ENCODE results near the gene AUTS2.

Gene AUTS2

GRCh38 chr7:70545214-70545613 is 946.9 kb downstream of the AUTS2 start:
- no peak for DNase-seq

- no peak for DNase-seq
Observed at GRCh38 chr7:70552141-70552540, 953.9 kb downstream of the AUTS2 start.

DNA sequence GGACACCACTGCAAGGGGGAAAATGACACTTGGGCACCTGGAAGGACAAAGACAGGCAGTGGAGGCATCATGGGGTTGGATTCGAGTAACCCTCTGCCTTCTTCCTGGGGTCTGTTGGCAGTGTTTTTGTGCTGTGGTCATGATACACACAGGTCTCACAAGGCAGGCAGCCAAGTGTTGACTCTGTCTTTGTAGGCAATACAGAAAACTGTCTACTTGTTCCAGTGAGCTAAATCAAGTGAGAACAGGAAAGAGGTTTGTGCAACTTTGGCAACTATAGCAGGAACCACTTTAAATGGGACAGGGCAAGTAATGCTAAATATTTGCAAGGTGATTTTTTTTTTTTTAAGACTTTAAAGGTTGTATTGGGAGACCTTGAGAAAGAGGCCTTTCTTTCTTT is 955.1 kb downstream of the AUTS2 start:
- DNase-seq: no peak

- DNase-seq: no peak
Observed at GRCh38 chr7:70554646-70555045, 956.4 kb downstream of the AUTS2 start.

DNA sequence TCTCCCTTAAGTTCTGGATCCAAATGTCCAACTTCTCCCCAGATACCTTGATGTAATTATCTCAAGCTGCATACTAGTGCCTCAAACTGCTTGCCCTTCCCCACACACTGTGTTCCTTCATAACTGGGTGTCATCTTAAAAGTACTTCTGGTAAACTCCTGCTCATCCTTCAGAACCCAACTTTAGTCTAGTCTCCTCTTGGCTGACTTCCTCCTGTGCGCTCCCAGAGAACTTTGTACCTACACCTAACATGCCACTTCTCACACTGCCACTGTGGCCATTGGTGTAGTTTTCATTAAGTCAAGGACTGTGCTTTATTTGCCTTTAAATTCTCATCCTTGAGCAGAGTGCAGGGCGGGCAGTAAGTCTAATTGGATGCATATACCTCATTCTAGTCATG is 958.5 kb downstream of the AUTS2 start:
- no peak for DNase-seq

- no peak for DNase-seq
Observed at GRCh38 chr7:70557338-70557737, 959.1 kb downstream of the AUTS2 start.

- no peak for DNase-seq
Observed at GRCh38 chr7:70559815-70560214, 961.5 kb downstream of the AUTS2 start.

GRCh38 chr7:70563960-70564359 is 965.7 kb downstream of the AUTS2 start:
- no peak for DNase-seq

GRCh38 chr7:70565721-70566370 is 967.6 kb downstream of the AUTS2 start:
- no peak for DNase-seq

DNA sequence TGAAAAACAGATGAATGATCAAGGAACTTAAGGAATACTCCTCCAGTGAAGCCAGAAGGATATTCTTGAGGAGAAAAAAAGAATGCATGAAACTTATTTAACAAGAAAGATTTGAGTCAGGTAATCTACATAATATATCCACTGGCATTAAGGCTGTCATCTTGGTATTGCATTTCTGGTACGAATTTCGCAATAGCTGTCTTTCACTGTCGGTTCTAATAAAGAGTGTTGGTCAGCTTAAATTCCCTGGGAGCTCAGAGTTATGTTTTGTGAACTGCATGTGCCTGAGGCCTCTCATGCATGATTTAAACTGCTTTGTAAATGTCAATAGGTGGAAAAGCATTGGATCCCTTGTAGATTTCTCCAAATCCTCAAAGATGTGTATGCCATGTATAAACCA is 968.4 kb downstream of the AUTS2 start:
- DNase-seq: no peak

GRCh38 chr7:70568674-70569334 is 970.5 kb downstream of the AUTS2 start:
- DNase-seq: no peak

DNA sequence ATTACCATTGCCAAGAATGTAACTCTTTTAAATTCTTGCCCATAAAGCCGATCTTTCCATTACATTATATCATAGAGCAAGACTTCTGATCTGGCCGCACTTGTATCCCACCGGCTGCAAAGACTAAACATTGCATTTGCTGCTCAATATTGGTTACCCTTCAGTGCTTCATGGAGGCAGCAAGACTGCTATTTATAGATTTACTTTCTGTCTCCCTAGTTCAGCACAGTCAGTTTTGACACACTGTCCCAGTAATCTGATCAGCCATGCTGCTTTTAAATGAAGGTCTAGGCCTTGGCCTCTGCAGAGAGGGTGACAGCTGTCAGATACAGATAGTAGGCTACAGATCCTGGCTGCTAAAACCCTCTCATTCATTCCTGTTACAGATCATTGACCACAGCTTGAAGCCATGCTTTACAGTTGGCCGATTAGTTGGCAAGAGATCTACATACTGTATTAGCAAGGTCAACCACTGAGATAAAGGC is 971.1 kb downstream of the AUTS2 start:
- no peak for DNase-seq

DNA sequence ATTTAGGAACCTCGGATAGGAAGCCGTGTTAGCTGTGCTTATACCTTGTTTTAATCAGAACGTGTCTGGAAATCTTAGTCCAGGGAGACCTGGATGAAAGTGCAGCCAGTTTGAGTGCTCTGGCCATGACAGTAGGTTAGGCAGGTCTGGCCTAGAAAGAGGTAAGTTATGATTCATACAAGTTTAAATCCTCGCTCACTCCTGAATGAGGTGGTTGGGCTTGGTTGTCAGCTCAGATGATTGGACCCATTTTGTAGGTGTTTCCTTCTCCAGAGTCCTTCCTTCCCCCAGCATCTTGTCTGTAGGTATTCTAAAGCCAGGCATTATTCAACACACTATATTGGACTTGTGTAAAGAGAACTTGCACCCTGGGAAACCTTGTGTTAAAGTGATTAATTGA is 971.8 kb downstream of the AUTS2 start:
- no peak for DNase-seq

DNA sequence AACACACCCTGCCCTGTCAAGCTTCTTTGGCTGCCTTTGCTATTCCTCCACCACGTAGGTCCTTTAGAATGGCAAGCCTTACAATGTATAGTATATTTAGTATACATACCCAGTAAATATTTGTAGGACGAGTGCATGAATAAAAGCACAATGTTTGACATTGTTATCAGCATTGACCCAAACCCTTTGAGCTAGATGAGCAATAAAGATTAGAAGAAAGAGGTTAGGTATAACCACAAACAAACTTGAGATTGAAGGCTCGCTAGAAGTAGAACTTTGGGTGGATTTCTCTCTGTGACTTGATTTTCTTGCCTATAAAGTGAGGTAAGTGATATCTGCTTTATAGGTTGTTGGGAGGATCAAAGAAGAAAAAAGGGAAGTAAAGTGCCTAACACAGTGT is 972.7 kb downstream of the AUTS2 start:
- DNase-seq: no peak

DNA sequence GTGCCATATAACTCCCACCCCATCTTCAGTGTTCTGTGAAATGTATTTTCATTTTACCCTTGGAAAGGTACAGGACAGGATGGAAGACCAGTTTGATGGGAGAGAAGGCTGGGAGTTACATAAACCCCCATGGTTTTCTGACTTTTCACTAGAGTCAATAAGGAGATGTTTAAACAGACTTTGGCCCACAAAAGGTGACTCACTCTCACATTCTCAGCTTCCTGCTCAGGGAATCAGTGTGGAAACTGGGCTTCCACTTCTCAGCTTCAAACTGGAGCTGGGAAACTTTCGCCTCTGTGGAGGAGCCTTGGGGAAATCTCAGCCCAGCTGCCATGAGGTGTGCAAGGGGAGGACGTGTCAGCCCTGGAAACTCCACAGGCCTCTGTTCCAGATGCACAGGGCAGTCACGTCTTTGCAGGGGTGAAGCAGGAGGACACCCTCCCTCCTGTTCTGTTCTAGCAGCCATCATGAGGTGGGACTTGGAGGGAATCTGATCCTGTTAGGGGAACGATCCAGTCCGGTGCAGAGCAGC is 973.2 kb downstream of the AUTS2 start:
- DNase-seq: no peak

DNA sequence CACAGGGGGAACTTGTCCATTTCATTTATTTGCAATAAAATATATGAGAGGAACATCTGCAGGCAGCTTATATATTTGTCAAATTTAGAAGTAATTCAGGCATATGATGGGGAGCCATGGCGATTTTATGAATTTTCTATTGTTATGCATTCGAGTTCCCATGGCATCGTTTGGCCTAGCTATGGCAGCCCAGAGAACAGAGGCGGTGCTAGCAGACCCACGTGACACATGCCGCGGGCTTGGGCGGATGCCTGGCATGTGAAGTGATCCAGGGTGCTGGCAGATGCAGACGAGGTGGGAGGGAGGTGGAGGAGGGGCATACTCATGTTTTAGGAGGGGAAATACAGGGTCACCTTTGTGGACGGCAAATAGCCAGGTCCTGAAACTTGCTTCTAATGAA is 973.7 kb downstream of the AUTS2 start:
- DNase-seq: no peak

GRCh38 chr7:70572571-70572970 is 974.3 kb downstream of the AUTS2 start:
- DNase-seq: no peak

DNA sequence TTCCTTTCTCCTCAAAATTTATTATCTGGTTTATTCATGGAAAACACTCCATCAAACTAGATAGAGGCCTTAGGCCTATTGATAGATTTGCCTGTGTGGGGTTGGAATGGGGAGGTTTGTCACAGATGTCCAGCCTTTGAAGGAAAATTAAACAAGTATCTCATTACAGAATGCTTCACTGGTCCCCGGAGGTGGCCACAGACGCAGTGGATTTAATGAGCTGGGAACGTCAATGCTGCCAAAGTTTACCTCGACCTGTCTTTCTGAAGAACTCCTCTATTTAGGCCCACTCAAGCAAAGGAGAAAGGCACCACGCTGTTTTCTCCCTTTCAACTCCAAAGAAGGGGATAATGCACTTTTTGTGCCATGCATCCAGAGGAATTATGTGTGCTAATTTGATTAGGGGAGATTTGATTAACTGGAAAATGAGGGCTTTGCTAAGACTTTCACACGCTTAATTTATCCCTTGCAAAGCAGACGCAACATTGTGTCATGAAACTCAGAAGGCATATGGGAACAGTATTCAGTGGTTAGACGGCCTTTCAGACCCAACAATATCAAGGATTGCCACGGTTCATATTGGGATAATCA is 974.9 kb downstream of the AUTS2 start:
- DNase-seq: no peak

DNA sequence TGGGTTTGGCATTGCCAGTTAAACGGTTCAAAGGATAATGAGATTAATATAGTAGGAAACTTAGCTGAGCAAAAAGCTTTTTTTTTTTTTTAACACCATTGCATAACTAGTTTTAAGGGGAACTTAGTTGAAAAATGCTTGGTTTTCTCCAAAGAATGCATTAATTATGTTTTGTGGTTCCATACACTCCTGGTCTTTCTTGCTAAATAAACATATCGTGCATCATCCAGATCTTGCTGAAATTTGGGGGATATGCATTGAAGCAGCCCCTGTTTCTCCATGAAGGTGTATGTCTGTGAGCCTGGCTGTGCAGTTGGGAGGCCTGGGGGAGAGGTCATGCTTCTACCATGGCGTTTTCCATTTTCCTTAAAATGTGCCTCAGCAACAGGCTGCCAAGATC is 975.4 kb downstream of the AUTS2 start:
- DNase-seq: no peak

- DNase-seq: no peak
Observed at GRCh38 chr7:70574314-70574834, 976.1 kb downstream of the AUTS2 start.

- no peak for DNase-seq
Observed at GRCh38 chr7:70574970-70575799, 976.9 kb downstream of the AUTS2 start.

DNA sequence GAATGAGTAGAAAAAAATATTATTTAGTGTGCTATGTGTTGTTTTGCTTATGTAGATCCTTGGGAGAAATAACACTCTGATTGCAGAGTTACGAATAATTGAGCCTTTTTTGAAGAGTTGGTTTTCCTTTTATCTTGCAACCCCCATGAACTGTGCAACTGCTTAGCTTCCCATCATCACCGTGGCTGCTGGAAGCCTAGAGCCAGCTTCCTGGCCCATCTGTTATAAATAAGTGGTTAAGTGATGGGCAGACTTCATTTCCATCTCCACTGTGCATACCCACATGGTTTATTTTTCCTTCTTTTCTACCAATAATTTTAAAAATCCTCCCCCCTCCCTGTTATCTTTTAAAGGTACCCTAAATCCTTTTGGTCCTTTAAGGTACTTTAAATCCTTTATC is 978.8 kb downstream of the AUTS2 start:
- no peak for DNase-seq

DNA sequence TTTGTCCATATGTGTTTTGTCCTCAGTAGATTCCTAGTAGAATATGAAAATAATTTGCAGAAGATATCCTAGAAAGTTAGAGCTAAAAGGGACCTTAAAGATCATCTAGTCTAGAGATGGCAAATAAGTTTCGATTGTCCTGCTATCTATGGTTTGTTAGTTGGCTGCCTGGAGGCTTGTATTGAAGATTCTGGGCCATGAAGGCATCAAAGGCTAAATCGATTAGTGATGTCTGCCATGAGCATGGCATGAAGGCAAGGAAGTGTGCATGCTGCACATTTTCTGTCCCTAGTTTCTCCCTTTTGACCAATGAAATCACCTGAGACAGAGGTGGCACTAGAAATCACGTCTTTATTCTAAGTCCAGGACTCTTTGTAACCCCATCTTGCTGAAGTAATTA is 979.9 kb downstream of the AUTS2 start:
- DNase-seq: no peak

All from activated CD8-positive, alpha-beta memory T cell treated with anti-CD3 and anti-CD28 coated beads, Interleukin-2, amount 50 U/mL, for 48 hours (primary cell).